Endothelial cell of umbilical vein (primary cell): ENCODE measurements around the gene SEZ6L2. TPM values are rescaled to one million over a fixed set of nuclear protein-coding genes. Genes with fewer than 3 reads are reported as not detected.
A peak's percentile ranks its signal among the peaks of the same experiment; 100 is the strongest.

Source experiments
- BruUV-seq: library from RNA; stranded (reverse); fragments of 400-500 nt; replicated peaks from 2 replicates; lab custom pipeline; 2021; lab: Mats Ljungman, UMichigan
- CTCF ChIA-PET: fragments of 300-600, 350-600 bp; sonication (Branson Sonifier 250); formaldehyde crosslinking; loops from one replicate; lab custom pipeline; 2021; ENCODE audit warnings: antibody characterized with exemption, inconsistent platforms; lab: Charles Lee
- POLR2A ChIA-PET: fragments of 300-600, 350-600 bp; sonication (Branson Sonifier 250); formaldehyde crosslinking; loops from one replicate; lab custom pipeline; 2021; ENCODE audit warnings: antibody characterized with exemption, inconsistent platforms; lab: Charles Lee
- DNase-seq: peaks from one replicate; pipeline ENCODE4 v3.0.0-alpha.2; 2011; ENCODE audit warnings: low read depth, low spot score
- FAIRE-seq: peaks from 2 replicates; lab custom pipeline; 2011; peaks lifted over from hg19 to GRCh38; lab: Jason Lieb, UNC
- H2AFZ ChIP-seq: 2 replicates; pipeline ENCODE4 v1.6.0; 2012; ENCODE audit warnings: low read depth, low read length, control low read depth, inconsistent platforms
- H3K27ac ChIP-seq: 2 replicates; pipeline ENCODE4 v1.5.1; 2011; ENCODE audit warnings: low read depth, mild to moderate bottlenecking, control low read depth, low read length, moderate library complexity; ENCODE audit not compliant: insufficient read depth
- H3K27me3 ChIP-seq, 2 experiments: 2 replicates each; pipeline versions ENCODE4 v1.6.0 to v1.6.1; 2011; ENCODE audit warnings: low read length in 2 of 2, mixed read lengths in 1 of 2; ENCODE audit not compliant: control insufficient read depth in 2 of 2, insufficient read depth in 2 of 2
- H3K36me3 ChIP-seq, 2 experiments: 2 replicates in 1 of 2; 3 replicates in 1 of 2; pipeline ENCODE4 v1.5.1; 2011; ENCODE audit warnings: low read length in 2 of 2, mild to moderate bottlenecking in 1 of 2, moderate library complexity in 1 of 2; ENCODE audit not compliant: control insufficient read depth in 2 of 2, insufficient read depth in 2 of 2; ENCODE audit errors: extremely low read depth in 1 of 2
- H3K4me1 ChIP-seq: 3 replicates; pipeline ENCODE4 v1.5.1; 2011; ENCODE audit warnings: mild to moderate bottlenecking, low read length; ENCODE audit not compliant: control insufficient read depth, insufficient read depth; ENCODE audit errors: extremely low read depth
- H3K4me2 ChIP-seq: 2 replicates; pipeline ENCODE4 v1.6.1; 2011; ENCODE audit warnings: low read length, control low read depth, mixed read lengths; ENCODE audit not compliant: insufficient read depth
- H3K4me3 ChIP-seq, 3 experiments: fragments of 200-600 bp in 1 of 3; sonication (generic), shearing (Covaris generic) in 1 of 3; replicated peaks in 1 of 3; 2 replicates each; pipeline ENCODE4 v1.5.1; 2011 to 2016; ENCODE audit warnings: control low read depth in 3 of 3, low read length in 3 of 3, mild to moderate bottlenecking in 2 of 3, inconsistent platforms in 1 of 3, low read depth in 1 of 3, moderate library complexity in 1 of 3; ENCODE audit not compliant: insufficient read depth in 1 of 3
- H3K79me2 ChIP-seq: 2 replicates; pipeline ENCODE4 v1.6.0; 2012; ENCODE audit warnings: low read length, inconsistent platforms; ENCODE audit not compliant: control insufficient read depth, insufficient read depth
- H3K9ac ChIP-seq: replicated peaks from 2 replicates; pipeline ENCODE3; 2011; ENCODE audit warnings: low read length, control low read depth; ENCODE audit not compliant: insufficient read depth; ENCODE audit errors: extremely low read depth
- H3K9me1 ChIP-seq: replicated peaks from 3 replicates; pipeline ENCODE4 v1.6.0; 2011; ENCODE audit warnings: mild to moderate bottlenecking, low read length; ENCODE audit not compliant: control insufficient read depth, insufficient read depth; ENCODE audit errors: extremely low read depth
- H3K9me3 ChIP-seq: replicated peaks from 2 replicates; pipeline ENCODE4 v1.5.1; 2012; ENCODE audit warnings: low read length, inconsistent platforms; ENCODE audit not compliant: control insufficient read depth, insufficient read depth
- H4K20me1 ChIP-seq: replicated peaks from 2 replicates; pipeline ENCODE3; 2011; ENCODE audit warnings: mild to moderate bottlenecking, low read length; ENCODE audit not compliant: control insufficient read depth, insufficient read depth; ENCODE audit errors: extremely low read depth
- EZH2 ChIP-seq: IDR thresholded peaks from 2 replicates; pipeline ENCODE4 v1.6.1; 2012; ENCODE audit warnings: borderline replicate concordance, low read depth, mild to moderate bottlenecking, moderate library complexity, low read length, inconsistent platforms; ENCODE audit not compliant: severe bottlenecking
- FOS ChIP-seq: IDR thresholded peaks from 2 replicates; pipeline ENCODE4 v1.6.1; 2011; ENCODE audit warnings: mild to moderate bottlenecking, low read length, moderate library complexity, borderline replicate concordance; ENCODE audit not compliant: insufficient read depth
- GATA2 ChIP-seq: IDR thresholded peaks from 2 replicates; pipeline ENCODE4 v1.7.0; 2011; ENCODE audit warnings: low read depth, mild to moderate bottlenecking, moderate library complexity, mixed read lengths, low read length; ENCODE audit not compliant: insufficient read length, insufficient read depth
- JUN ChIP-seq: IDR thresholded peaks from 2 replicates; pipeline ENCODE4 v1.6.1; 2011; ENCODE audit warnings: borderline replicate concordance, low read depth; ENCODE audit not compliant: insufficient read length, insufficient read depth
- MYC ChIP-seq: IDR thresholded peaks from one replicate; pipeline ENCODE4 v1.6.1; 2011; ENCODE audit warnings: mild to moderate bottlenecking, low read depth, low read length
- POLR2A ChIP-seq: IDR thresholded peaks from 2 replicates; pipeline ENCODE4 v1.6.1; 2012; ENCODE audit warnings: low read depth, mild to moderate bottlenecking, control low read depth, low read length
- POLR2AphosphoS5 ChIP-seq: IDR thresholded peaks from 2 replicates; pipeline ENCODE4 v1.6.1; 2012; ENCODE audit warnings: low read depth, mild to moderate bottlenecking, control low read depth, low read length, moderate library complexity; ENCODE audit not compliant: insufficient read depth
- dilution Hi-C: fragments of 300-500 bp; cut with MboI; formaldehyde crosslinking; loops from one replicate; pipeline ENCODE4 v1.15.0; 2019; ENCODE audit warnings: low sequenced_read_pairs; ENCODE audit not compliant: extremely low pct_ligation_motif_present
- intact Hi-C: fragments of 100-400 bp; cut with micrococcal nuclease; formaldehyde crosslinking; loops from one replicate; pipeline ENCODE4 v1.10.0; 2022
- polyA plus RNA-seq, 4 experiments: library from polyadenylated mRNA; depleted of rRNA in 3 of 4; stranded (reverse) in 3 of 4; unstranded in 1 of 4; fragments of >200 nt; gene quantifications; 2 replicates each; pipeline versions ENCODE4 v1.2.1 to v1.2.3, GENCODE V29; 2011 to 2012; ENCODE audit warnings: missing spikeins in 1 of 4
- total RNA-seq: library from RNA; stranded (reverse); gene quantifications from 2 replicates; pipeline ENCODE4 v1.2.3, GENCODE V29; 2021
- TF ChIP-seq, protein P1 (sequence below), 2 donors: IDR thresholded peaks; 1 replicate in 1 of 2; 2 replicates in 1 of 2; pipeline ENCODE4 v1.5.1; 2011; ENCODE audit warnings: low read length in 2 of 2, mild to moderate bottlenecking in 2 of 2, moderate library complexity in 2 of 2, control low read depth in 1 of 2, inconsistent platforms in 1 of 2, low read depth in 1 of 2; ENCODE audit not compliant: insufficient read depth in 1 of 2; ENCODE audit errors: extremely low read depth in 1 of 2
- TF ChIP-seq, protein P2 (sequence below): IDR thresholded peaks from 2 replicates; pipeline ENCODE4 v1.6.1; 2011; ENCODE audit not compliant: insufficient read depth, insufficient read length

SEZ6L2 gene
- total and polyA plus RNA-seq, 2 donors (not counting 3 experiments of a cell fraction or from before 2014, with no cell fraction given), result 2.4 to 4.5 TPM

DNA sequence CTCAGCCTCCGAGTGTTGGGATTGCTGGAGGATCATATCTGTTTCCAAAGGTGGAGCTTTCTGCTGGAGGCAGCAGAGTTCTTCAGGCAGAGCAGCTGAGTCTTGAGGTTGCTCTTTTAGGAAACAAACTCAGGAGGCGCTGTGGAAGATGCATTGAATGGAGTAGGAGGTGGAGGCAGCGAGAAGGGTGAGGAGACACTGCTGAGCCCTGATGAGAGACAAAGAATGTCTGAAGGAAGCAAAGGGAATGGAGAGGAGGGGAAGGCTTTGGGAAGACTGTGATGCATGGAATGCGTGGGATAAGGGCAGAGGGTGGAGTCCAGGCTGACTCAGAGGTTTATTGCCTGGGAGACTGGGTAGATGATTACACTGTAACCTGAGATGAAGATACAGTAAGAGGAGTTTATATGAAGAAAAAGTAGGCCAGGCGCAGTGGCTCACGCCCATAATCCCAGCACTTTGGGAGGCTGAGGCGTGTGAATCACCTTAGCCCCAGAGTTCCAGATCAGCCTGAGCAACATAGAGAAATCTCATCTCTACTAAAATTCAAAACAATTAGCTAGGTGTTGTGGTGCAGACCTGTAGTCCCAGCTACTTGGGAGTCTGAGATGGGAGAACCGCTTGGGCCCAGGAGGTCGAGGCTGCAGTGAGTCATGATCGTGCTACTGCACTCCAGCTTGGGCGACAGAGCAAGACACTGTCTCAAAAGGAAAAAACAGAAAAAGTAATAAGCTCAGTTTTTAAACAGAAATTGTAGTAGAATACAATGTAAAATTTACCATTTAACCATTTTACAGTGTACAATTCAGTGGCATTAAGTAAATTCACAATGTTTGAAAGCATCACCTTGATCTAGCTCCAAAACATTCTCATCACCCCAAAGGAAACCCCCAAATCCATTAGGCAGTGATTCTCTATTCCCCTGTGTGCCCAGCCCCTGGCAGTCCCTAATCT lies 44.8 kb upstream of the SEZ6L2 start:
- Histone ChIP-seq H3K4me1 (no peaks in the 10 kb centered on the region), H2AFZ (no peak overlapping the region), H3K79me2 (no peaks in the 10 kb centered on the region), H3K9me1 (no peaks in the 10 kb centered on the region), H3K27ac (no peak overlapping the region), H3K9ac (no peak overlapping the region), H3K4me3 (no peak overlapping the region), H3K36me3 (no peaks in the 10 kb centered on the region), H3K4me2 (no peak overlapping the region), H4K20me1 (no peaks in the 10 kb centered on the region), H3K27me3 (no peaks in the 10 kb centered on the region), H3K9me3 (no peaks in the 10 kb centered on the region)
- FAIRE-seq (peak; percentile 53), DNase-seq (peak; percentile 38)
- POLR2A ChIA-PET, result no interaction called here
- BruUV-seq, result no TSS peak
- TF ChIP-seq, protein P1, sequence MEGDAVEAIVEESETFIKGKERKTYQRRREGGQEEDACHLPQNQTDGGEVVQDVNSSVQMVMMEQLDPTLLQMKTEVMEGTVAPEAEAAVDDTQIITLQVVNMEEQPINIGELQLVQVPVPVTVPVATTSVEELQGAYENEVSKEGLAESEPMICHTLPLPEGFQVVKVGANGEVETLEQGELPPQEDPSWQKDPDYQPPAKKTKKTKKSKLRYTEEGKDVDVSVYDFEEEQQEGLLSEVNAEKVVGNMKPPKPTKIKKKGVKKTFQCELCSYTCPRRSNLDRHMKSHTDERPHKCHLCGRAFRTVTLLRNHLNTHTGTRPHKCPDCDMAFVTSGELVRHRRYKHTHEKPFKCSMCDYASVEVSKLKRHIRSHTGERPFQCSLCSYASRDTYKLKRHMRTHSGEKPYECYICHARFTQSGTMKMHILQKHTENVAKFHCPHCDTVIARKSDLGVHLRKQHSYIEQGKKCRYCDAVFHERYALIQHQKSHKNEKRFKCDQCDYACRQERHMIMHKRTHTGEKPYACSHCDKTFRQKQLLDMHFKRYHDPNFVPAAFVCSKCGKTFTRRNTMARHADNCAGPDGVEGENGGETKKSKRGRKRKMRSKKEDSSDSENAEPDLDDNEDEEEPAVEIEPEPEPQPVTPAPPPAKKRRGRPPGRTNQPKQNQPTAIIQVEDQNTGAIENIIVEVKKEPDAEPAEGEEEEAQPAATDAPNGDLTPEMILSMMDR (IDR thresholded peaks at IDR 0.05; ENCODE audit: extremely low read depth in 1 of 2, insufficient read depth in 1 of 2, low read depth in 1 of 2, low read length in 2 of 2), result no peak
- no peak for TF ChIP-seq FOS
- TF ChIP-seq POLR2AphosphoS5, result no peak
- TF ChIP-seq GATA2, result no peak
- TF ChIP-seq MYC, result no peak
- TF ChIP-seq, protein P2, sequence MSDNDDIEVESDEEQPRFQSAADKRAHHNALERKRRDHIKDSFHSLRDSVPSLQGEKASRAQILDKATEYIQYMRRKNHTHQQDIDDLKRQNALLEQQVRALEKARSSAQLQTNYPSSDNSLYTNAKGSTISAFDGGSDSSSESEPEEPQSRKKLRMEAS, result no peak
- no peak for TF ChIP-seq EZH2
- TF ChIP-seq JUN, result no peak
- no peak for TF ChIP-seq POLR2A
- intact Hi-C loops, result no loop called here
- dilution Hi-C loops, result no loop called here
- CTCF ChIA-PET, result interaction anchor here (0.6 to 1.6 kb wide), 6 partner anchors 9 to 96 kb away, joined by 3 to 4 read pairs (median 3); partner anchors contain the start of genes KCTD13 and TMEM219
